NK-92 (cell line): ENCODE results near the gene MED16.
"Not testable (repeated sequence)": the region's sequence is repeated elsewhere in the genome, so short reads cannot be mapped to it uniquely, and the experiment has no call there.

Experiments used
- DNase-seq: peaks from one replicate; lab custom pipeline; 2025; ENCODE audit not compliant: unreplicated experiment; lab: John Stamatoyannopoulos, UW

MED16 gene

GRCh38 chr19:911197-912033 is 18.4 kb upstream of the MED16 start:
- DNase-seq: no peak

- no peak for DNase-seq
These were observed 14.3 kb upstream of the MED16 start for GRCh38 chr19:907183-907853.

- no peak for DNase-seq
These were observed 13.5 kb upstream of the MED16 start for GRCh38 chr19:906480-906879.

GRCh38 chr19:904545-904944 is 11.6 kb upstream of the MED16 start:
- DNase-seq: no peak

- no peak for DNase-seq
These were observed 10.3 kb upstream of the MED16 start for GRCh38 chr19:903266-903797.

GRCh38 chr19:902446-903226 is 9.6 kb upstream of the MED16 start:
- DNase-seq: no peak

GRCh38 chr19:902093-902370 is 9.0 kb upstream of the MED16 start:
- DNase-seq: no peak

GRCh38 chr19:901216-902092 is 8.5 kb upstream of the MED16 start:
- no peak for DNase-seq

- DNase-seq: no peak
These were observed 7.5 kb upstream of the MED16 start for GRCh38 chr19:900302-901111.

GRCh38 chr19:900043-900301 is 7.0 kb upstream of the MED16 start:
- no peak for DNase-seq

- no peak for DNase-seq
These were observed 6.5 kb upstream of the MED16 start for GRCh38 chr19:899336-900042.

GRCh38 chr19:898663-899062 is 5.7 kb upstream of the MED16 start:
- no peak for DNase-seq

- DNase-seq: no peak
These were observed 4.6 kb upstream of the MED16 start for GRCh38 chr19:897442-898039.

GRCh38 chr19:896999-897398 is 4.0 kb upstream of the MED16 start:
- DNase-seq: no peak

- no peak for DNase-seq
These were observed 3.4 kb upstream of the MED16 start for GRCh38 chr19:896434-896833.

GRCh38 chr19:892243-892893 is 619 bp downstream of the MED16 start:
- DNase-seq: no peak

- not testable (repeated sequence) for DNase-seq
These were observed 1.4 kb downstream of the MED16 start for GRCh38 chr19:891421-892200.

GRCh38 chr19:890831-891230 is 2.2 kb downstream of the MED16 start:
- no peak for DNase-seq
